ENCODE measurements around the gene CBLC. TPM values are rescaled to one million over a fixed set of nuclear protein-coding genes. Genes with fewer than 3 reads are reported as not detected.
A peak's percentile ranks its signal among the peaks of the same experiment; 100 is the strongest.

The CBLC gene
- total RNA-seq, 1 experiment from 2014 or later, result not detected

DNA sequence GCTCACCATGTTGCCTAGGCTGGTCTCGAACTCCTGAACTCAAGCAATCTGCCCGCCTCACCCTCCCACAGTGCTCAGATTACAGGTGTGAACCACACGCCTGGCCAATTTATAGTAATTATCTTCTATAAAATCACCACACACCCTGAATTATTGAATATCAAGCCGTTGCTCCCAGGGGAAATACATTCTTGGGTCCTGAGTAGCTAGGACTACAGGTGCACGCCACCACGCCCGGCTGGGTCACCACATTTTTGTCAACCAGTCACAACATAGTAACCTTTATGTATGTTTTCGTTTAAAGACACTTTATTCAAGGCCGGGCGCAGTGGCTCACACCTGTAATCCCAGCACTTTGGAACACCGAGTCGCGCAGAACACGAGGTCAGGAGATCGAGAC is 8.3 kb downstream of the CBLC start:
- H3K27ac ChIP-seq, result no peak overlapping the region

DNA sequence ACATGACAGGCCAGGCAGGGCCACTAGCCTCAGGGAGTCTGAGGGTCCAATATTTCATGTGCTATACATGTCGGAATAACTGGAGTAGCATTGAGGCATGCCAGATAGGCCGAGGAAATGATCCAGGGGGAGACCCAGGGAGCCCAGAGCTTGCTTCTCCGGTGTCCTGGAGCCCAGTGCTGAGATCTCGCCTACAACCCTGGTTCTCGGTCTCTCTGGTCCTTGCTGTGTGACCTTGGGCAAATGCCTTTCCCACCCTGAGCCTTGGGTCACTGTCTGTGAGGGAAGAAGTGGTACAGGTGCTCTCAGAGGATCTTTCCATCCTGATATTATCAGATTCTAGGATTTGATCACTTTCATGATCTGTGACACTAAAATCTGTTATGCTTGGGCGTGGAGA is 11.3 kb downstream of the CBLC start:
- H3K27ac ChIP-seq, result no peak overlapping the region
- no peaks in the 10 kb centered on the region for H3K9me3 ChIP-seq (replicated peaks)
- H3K4me3 ChIP-seq, result no peak overlapping the region
- peaks cover 6% of the 10 kb centered on the region for H3K4me1 ChIP-seq (replicated peaks)
- no peaks in the 10 kb centered on the region for H3K36me3 ChIP-seq
- H3K27me3 ChIP-seq (replicated peaks), result no peaks in the 10 kb centered on the region
- DNase-seq (ENCODE audit: low read depth in 1 of 2, low spot score in 2 of 2), result no peak

More for the DNA sequence above, 8.3 kb downstream of the CBLC start:
- Histone ChIP-seq H3K27me3 (replicated peaks) (no peaks in the 10 kb centered on the region), H3K4me1 (replicated peaks) (peaks cover 6% of the 10 kb centered on the region), H3K4me3 (no peak overlapping the region), H3K9me3 (replicated peaks) (no peaks in the 10 kb centered on the region), H3K36me3 (no peaks in the 10 kb centered on the region)
- no peak for DNase-seq (ENCODE audit: low read depth in 1 of 2, low spot score in 2 of 2)

DNA sequence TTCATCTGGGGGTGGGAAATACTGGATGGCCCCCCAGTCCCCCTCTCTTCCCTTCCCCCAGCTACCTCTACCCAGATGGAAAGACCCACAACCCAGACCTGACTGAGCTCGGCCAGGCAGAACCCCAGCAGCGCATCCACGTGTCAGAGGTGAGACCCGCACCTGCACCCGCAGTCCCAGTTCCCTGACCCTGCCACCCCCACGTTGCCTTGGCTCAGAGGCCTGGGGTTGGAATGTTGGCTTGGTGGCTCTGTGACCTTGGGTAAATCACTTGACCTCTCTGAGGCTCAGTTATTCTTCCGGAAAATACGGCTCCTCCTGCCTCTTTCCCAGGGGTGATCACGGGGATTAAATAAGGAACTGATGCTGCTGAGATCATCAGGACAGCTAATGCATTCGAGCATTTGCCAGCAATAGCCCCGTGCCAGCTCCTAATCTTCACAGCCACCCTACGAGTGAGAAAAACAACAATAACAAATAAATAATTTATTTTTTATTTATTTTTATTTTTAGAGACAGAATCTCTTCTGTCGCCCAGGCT is 12.3 kb downstream of the CBLC start:
- Histone ChIP-seq H3K4me1 (replicated peaks) (no peaks in the 10 kb centered on the region), H3K4me3 (no peak overlapping the region), H3K27me3 (replicated peaks) (no peaks in the 10 kb centered on the region), H3K36me3 (no peaks in the 10 kb centered on the region), H3K27ac (no peak overlapping the region), H3K9me3 (replicated peaks) (no peaks in the 10 kb centered on the region)
- no peak for DNase-seq (ENCODE audit: low read depth in 1 of 2, low spot score in 2 of 2)

DNA sequence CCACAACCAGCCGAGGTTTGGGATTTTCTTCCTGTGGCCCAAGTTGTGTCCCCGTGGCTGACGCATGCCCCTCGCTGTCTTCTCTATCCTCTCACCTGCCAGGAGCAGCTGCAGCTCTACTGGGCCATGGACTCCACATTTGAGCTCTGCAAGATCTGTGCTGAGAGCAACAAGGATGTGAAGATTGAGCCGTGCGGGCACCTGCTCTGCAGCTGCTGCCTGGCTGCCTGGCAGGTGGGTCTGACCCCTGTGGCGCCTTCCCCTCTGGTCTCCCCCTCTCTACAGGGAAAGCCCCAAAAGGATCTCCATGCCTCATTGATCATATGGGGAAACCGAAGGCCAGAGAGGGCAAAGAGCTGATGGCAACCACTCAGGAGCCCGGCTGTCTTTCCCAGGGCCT is 14.6 kb downstream of the CBLC start:
- DNase-seq (ENCODE audit: low read depth in 1 of 2, low spot score in 2 of 2), result no peak
- Histone ChIP-seq H3K4me1 (replicated peaks) (peaks cover 12% of the 10 kb centered on the region), H3K4me3 (no peak overlapping the region), H3K9me3 (replicated peaks) (no peaks in the 10 kb centered on the region), H3K27me3 (replicated peaks) (no peaks in the 10 kb centered on the region), H3K36me3 (no peaks in the 10 kb centered on the region), H3K27ac (no peak overlapping the region)

DNA sequence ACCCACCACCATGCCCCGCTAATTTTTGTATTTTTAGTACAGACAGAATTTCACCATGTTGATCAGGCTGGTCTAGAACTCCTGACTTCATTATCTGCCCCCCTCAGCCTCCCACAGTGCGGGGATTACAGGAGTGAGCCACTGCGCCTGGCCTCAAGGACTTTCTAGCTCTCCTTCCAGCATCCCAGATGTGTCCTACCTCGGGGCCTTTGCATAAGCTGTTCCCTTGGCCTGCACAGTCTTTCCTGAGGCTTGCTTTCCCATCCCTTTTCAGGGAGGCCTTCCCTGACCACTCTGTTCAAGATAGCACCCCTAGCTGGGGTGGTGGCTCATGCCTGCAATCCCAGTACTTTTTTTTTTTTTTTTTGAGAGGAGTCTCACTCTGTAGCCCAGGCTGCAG is 16.9 kb downstream of the CBLC start:
- peaks cover 26% of the 10 kb centered on the region for H3K4me1 ChIP-seq (replicated peaks)
- no peak for DNase-seq (ENCODE audit: low read depth in 1 of 2, low spot score in 2 of 2)
- no peak overlapping the region for H3K4me3 ChIP-seq

DNA sequence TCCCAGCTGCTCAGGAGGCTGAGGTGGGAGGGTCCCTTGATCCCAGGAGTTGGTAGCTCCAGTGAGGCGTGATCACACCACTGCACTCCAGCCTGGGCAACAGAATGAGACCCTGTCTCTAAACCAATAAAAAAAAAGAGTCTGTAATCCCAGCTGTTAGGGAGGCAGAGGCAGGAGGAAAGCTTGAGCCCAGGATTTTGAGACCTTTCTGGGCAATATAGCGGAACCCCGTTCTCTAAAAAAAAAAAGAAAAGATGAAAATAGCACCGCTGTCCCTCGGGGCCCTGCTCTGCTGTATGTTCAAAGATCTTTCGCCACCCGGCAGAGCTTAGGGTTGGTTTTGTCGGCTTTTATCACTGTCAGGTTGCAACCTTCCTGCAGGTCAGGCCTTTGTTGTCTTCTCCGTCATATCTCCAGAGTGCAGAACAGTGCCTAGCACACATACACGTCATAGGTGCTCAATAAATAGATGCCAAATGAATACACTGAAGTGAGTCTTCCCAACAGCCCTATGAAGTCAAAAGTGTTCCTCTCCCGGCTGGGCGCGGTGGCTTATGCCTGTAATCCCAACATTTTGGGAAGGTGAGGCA is 17.8 kb downstream of the CBLC start:
- Histone ChIP-seq H3K4me3 (no peak overlapping the region), H3K9me3 (replicated peaks) (no peaks in the 10 kb centered on the region), H3K4me1 (replicated peaks) (peaks cover 34% of the 10 kb centered on the region), H3K27me3 (replicated peaks) (no peaks in the 10 kb centered on the region), H3K36me3 (no peaks in the 10 kb centered on the region), H3K27ac (no peak overlapping the region)
- DNase-seq (ENCODE audit: low read depth in 1 of 2, low spot score in 2 of 2), result no peak

More for the DNA sequence above, 16.9 kb downstream of the CBLC start:
- Histone ChIP-seq H3K9me3 (replicated peaks) (no peaks in the 10 kb centered on the region), H3K27ac (no peak overlapping the region), H3K27me3 (replicated peaks) (no peaks in the 10 kb centered on the region), H3K36me3 (no peaks in the 10 kb centered on the region)

DNA sequence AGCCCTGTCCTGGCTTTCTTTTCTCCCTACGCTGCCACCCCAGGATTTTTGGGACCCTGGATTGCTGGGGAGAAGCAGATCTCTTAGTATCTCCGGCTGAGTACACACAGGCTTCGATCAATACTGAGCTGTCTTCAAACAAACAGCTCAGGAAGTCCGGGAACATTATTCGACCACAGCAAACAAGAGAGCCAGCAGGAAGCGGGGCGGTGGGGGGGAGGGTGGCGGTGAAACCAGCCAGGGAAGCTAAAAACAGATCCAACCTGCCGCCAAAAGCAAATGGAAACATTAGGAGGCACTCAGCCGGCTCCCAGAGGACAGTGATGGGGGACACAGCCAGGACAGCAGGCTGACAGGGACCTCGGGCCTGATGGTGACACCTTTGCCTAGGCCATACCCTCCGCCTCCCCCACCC is 19.0 kb downstream of the CBLC start:
- Histone ChIP-seq H3K4me1 (replicated peaks) (peaks cover 34% of the 10 kb centered on the region), H3K36me3 (no peaks in the 10 kb centered on the region), H3K9me3 (replicated peaks) (no peaks in the 10 kb centered on the region), H3K27ac (no peak overlapping the region; the same call in 1 of the 2 replicates), H3K27me3 (replicated peaks) (no peaks in the 10 kb centered on the region), H3K4me3 (no peak overlapping the region)
- no peak for DNase-seq (ENCODE audit: low read depth in 1 of 2, low spot score in 2 of 2)

DNA sequence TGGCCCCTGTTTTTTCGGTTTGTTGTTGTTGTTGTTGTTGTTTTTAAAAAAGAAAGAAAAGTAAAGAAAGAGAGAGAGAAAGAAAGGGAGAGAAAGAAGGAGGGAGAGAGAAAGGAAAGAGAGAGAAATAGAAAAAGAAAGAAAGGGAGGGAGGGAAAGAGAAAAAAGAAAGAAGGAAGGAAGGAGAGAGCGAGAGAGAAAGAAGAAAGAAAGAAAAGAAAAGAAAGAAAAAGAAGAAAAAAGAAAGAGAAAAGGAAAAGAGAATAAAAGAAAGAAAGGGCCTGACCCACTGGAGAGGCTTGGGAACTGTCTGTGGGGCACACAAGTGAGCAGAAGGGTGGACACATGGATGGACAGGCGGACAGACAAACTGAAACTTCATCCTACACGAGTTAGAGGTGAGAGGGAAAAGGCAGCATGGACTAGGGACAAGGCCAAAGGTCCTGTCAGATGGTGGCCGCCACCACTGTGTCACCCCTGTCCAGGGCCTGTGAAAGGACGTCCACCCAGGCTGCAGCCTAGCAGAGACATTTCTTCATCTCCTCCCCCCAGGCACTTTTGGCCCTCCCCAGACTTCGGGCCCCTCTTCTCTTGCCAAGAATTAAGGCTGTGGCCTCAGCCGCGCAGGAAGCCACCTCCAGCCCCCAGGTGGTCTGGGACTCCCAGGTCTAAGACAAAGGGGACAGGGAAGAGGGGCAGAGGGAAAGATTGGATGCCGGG is 22.1 kb downstream of the CBLC start:
- Histone ChIP-seq H3K27ac (peak overlapping the region; percentile 27; the same call in 1 of the 2 replicates), H3K4me3 (no peak overlapping the region), H3K9me3 (replicated peaks) (no peaks in the 10 kb centered on the region), H3K36me3 (no peaks in the 10 kb centered on the region), H3K4me1 (replicated peaks) (peaks cover 34% of the 10 kb centered on the region), H3K27me3 (replicated peaks) (no peaks in the 10 kb centered on the region)
- no peak for DNase-seq (ENCODE audit: low read depth in 1 of 2, low spot score in 2 of 2)

DNA sequence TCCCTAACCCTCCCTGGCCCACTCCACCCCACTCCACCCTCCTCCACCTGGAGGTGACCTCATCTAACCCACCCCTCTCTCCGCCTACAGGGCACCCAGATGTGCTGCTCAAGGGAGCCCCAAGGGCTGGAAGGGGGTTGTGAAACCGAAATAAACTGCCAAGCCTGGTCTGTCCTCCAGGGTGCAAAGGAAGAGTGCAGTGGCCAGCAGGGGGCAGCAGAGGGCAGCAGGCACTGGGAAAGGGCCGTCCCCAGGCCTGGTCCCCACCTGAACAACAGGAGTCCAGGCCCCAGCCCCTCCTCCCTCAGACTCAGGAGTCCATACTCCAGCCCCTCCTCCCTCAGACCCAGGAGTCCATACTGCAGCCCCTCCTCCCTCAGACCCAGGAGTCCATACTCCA is 22.8 kb downstream of the CBLC start:
- Histone ChIP-seq H3K4me1 (replicated peaks) (peaks cover 34% of the 10 kb centered on the region), H3K27me3 (replicated peaks) (no peaks in the 10 kb centered on the region), H3K4me3 (no peak overlapping the region), H3K27ac (no peak overlapping the region), H3K9me3 (replicated peaks) (no peaks in the 10 kb centered on the region), H3K36me3 (no peaks in the 10 kb centered on the region)
- DNase-seq (ENCODE audit: low read depth in 1 of 2, low spot score in 2 of 2), result peak; percentile 71 to 89

DNA sequence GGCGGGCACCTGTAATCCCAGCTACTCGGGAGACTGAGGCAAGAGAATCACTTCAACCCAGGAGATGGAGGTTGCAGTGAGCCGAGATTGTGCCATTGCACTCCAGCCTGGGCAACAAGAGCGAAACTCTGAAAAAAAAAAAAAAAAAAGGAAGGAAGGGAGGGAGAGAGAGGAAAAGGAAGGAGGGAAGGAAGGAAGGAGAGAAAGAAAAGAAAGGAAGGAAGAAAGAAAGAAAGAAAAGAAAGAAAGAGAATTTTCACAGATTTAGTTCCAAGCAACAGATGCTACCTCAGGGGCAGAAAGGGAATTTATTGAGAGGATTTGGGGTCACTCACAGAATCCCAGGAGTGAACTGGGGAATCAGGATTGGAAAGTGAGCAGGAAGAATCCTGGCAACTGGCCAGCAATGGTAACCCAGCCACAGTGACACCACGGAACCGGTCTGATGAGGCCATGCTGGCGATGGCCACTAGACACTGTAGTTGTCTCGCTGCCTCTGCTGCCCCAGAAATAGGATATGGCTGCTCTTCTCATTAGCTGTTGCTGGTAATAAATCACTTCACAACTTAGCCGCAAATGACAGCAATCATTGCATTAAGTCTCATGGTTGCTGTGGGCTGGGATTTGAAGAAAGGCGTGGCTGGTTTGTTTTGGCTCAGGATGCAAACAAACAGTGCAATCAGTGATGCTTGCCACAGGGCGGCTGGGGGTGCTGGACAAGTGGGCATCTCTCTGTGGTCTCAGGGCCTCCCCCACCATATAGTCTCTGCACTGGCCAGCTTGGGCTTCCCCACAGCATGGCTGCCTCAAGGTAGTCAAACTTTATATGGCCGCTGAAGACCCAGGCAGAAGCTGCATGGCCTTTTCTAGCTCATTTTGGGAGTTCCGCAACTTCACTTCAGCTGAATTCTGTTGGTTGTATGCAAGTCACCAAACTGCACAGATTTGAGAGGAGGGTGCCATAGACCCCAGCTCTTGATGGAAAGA is 26.0 kb downstream of the CBLC start:
- H3K27ac ChIP-seq, result no peak overlapping the region
- no peak overlapping the region for H3K4me3 ChIP-seq
- H3K4me1 ChIP-seq (replicated peaks), result peaks cover 36% of the 10 kb centered on the region
- H3K36me3 ChIP-seq, result no peaks in the 10 kb centered on the region
- no peak for DNase-seq (ENCODE audit: low read depth in 1 of 2, low spot score in 2 of 2)
- no peaks in the 10 kb centered on the region for H3K9me3 ChIP-seq (replicated peaks)
- no peaks in the 10 kb centered on the region for H3K27me3 ChIP-seq (replicated peaks)

DNA sequence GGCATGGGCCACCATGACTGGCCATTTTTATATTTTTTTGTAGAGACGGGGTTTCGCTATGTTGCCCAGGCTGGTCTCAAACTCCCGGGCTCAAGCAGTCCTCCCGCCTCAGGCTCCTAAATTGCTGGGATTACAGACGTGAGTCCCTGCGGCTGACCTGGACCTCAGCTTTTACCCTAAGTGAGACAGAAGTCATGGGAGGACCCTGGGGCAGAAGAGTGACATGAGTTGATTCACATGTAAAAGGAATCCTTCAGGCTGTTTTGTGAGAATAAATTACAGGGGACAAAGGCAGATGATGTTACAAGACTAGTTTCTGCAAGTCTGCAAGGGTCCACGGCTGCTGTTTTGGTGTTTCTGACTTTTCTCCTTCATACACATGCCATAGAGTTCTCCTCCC is 28.6 kb downstream of the CBLC start:
- H3K9me3 ChIP-seq (replicated peaks), result no peaks in the 10 kb centered on the region
- H3K4me3 ChIP-seq, result no peak overlapping the region
- H3K4me1 ChIP-seq (replicated peaks), result peaks cover 34% of the 10 kb centered on the region
- peaks cover 9% of the 10 kb centered on the region for H3K36me3 ChIP-seq
- H3K27me3 ChIP-seq (replicated peaks), result no peaks in the 10 kb centered on the region
- no peak for DNase-seq (ENCODE audit: low read depth in 1 of 2, low spot score in 2 of 2)
- no peak overlapping the region for H3K27ac ChIP-seq

DNA sequence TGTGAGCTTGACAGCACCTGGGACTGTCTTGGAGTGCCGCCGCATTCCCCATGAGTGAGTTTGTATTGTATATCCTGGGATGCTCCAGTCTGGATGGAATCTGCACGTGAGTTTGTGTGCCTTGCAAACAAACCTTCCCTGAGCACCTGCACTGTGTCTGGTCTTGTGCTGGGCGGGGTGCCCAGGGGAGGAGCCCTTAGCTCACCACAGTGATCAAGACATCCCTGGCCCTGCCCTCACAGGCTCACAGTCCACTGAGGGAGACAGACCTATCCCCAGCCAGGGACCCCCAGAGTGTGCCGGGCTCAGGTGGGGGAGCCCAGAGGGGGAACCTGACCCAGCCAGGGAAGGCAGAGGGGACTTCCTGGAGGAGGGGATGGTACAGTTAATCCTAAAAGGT is 29.5 kb downstream of the CBLC start:
- DNase-seq (ENCODE audit: low read depth in 1 of 2, low spot score in 2 of 2), result no peak
- peak overlapping the region; percentile 82; the same call in 1 of the 2 replicates for H3K27ac ChIP-seq

DNA sequence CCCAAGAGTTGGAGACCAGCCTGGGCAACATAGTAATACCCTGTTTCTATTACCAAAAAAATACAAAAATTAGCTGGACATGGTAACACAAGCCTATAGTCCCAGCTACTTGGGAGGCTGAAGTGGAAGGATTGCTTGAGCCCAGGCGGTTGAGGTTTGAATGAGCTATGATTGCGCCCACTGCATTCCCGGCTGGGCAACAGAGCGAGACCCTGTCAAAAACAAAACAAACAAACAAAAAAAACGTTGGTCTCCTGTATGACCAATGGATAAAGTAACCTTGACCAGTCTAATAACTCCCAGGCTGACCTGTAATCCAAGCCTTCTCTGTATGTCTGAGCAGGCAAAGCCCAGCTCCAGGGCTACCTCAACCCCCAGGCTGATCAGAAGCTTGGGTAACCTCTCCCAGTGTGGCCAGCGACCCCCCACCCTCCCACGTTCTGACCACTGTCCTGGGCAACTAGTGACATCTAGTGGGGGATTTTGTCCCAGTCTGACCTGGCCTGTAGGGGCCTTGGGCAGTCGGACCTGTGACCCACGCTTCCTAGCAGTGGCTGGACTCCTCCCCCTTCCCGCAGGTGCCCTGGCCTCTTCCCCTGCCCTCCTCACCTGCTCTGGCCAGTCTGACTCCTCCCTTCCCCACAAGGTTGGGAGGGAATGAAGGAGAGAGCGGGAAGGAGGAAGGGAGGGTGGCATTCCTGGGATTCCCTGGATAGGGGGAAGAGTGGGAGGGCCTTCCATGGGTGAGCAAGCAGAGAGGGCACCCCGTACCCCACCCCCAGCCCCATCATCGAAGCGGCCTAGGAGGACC is 30.2 kb downstream of the CBLC start:
- peak overlapping the region; percentile 76; the same call in 1 of the 2 replicates for H3K4me3 ChIP-seq
- peaks cover 34% of the 10 kb centered on the region for H3K4me1 ChIP-seq (replicated peaks)
- peak overlapping the region; percentile 82 for H3K27ac ChIP-seq
- H3K9me3 ChIP-seq (replicated peaks), result no peaks in the 10 kb centered on the region
- peaks cover 23% of the 10 kb centered on the region for H3K36me3 ChIP-seq
- no peaks in the 10 kb centered on the region for H3K27me3 ChIP-seq (replicated peaks)
- peak; percentile 79 to 82 for DNase-seq (ENCODE audit: low read depth in 1 of 2, low spot score in 2 of 2)

More for the DNA sequence above, 29.5 kb downstream of the CBLC start:
- H3K36me3 ChIP-seq, result peaks cover 18% of the 10 kb centered on the region
- no peaks in the 10 kb centered on the region for H3K9me3 ChIP-seq (replicated peaks)
- no peak overlapping the region for H3K4me3 ChIP-seq
- H3K4me1 ChIP-seq (replicated peaks), result peaks cover 34% of the 10 kb centered on the region
- H3K27me3 ChIP-seq (replicated peaks), result no peaks in the 10 kb centered on the region
